Kidney epithelial cell (primary cell): ENCODE data around the gene KPTN. TPM values are rescaled to one million over a fixed set of nuclear protein-coding genes. Genes with fewer than 3 reads are reported as not detected.

Experiments
- DNase-seq: peaks from one replicate; pipeline ENCODE4 v3.0.0-alpha.2; 2010; ENCODE audit warnings: low read depth
- H3K27me3 ChIP-seq: 2 replicates; pipeline ENCODE4 v1.6.0; 2011; ENCODE audit warnings: low read length; ENCODE audit not compliant: control insufficient read depth, insufficient read depth
- H3K36me3 ChIP-seq: 2 replicates; pipeline ENCODE4 v1.5.1; 2011; ENCODE audit warnings: low read length; ENCODE audit not compliant: control insufficient read depth, insufficient read depth
- H3K4me3 ChIP-seq: 2 replicates; pipeline ENCODE4 v1.5.1; 2011; ENCODE audit warnings: low read depth, mild to moderate bottlenecking, control low read depth, low read length
- total RNA-seq: library from RNA; depleted of rRNA; stranded (reverse); fragments of >200 nt; gene quantifications from 2 replicates; pipeline ENCODE4 v1.2.3, GENCODE V29; 2015
- TF ChIP-seq, protein P1 (sequence below): IDR thresholded peaks from 2 replicates; pipeline ENCODE4 v1.5.1; 2011; ENCODE audit warnings: mild to moderate bottlenecking, moderate library complexity, low read length, control low read depth, inconsistent platforms; ENCODE audit not compliant: insufficient read depth, poor library complexity, severe bottlenecking

KPTN gene
- total RNA-seq, 1 donor from 2014 or later = 6.0 TPM

DNA sequence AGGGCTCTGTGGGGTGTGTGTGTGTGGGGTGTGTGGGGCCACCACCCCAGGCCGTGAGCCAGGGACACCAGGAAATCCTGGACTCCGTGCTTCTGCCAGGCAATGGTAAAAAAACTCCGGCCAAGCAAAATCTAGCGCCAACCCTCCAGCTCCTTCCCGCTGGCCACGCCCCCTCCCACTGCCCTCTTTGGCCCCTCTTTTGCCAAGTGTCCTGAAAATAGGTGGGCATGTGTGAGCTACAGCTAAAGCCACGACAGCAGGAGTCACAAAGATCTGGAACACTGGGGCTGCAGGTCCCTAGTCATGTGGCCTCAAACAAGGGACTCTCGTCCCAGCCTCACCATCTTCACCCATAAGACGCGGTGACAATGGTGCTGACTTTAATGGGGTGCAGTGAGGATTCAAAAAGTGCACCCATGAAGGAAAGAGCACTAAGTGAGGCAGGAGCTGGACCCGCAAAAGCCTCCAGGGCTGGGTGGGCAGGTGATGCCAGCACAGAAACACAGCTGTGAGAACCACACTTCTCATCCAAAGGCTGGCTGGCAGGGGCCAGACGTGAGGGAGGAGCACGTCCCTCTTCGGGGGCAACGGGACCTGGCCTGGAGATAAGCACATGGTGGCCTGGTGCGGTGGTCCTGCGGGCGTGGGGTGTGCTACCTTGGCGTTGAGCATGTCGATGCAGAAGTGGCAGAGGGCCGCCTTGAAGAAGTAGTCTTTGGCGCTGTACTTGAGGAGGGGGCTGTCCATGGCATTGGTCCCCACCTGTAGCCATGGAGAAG lies 7.5 kb upstream of the KPTN start:
- DNase-seq = no peak
- Histone ChIP-seq H3K36me3 (peaks cover 2% of the 10 kb centered on the region), H3K27me3 (no peaks in the 10 kb centered on the region), H3K4me3 (no peak overlapping the region)
- TF ChIP-seq, protein P1, sequence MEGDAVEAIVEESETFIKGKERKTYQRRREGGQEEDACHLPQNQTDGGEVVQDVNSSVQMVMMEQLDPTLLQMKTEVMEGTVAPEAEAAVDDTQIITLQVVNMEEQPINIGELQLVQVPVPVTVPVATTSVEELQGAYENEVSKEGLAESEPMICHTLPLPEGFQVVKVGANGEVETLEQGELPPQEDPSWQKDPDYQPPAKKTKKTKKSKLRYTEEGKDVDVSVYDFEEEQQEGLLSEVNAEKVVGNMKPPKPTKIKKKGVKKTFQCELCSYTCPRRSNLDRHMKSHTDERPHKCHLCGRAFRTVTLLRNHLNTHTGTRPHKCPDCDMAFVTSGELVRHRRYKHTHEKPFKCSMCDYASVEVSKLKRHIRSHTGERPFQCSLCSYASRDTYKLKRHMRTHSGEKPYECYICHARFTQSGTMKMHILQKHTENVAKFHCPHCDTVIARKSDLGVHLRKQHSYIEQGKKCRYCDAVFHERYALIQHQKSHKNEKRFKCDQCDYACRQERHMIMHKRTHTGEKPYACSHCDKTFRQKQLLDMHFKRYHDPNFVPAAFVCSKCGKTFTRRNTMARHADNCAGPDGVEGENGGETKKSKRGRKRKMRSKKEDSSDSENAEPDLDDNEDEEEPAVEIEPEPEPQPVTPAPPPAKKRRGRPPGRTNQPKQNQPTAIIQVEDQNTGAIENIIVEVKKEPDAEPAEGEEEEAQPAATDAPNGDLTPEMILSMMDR = no peak

DNA sequence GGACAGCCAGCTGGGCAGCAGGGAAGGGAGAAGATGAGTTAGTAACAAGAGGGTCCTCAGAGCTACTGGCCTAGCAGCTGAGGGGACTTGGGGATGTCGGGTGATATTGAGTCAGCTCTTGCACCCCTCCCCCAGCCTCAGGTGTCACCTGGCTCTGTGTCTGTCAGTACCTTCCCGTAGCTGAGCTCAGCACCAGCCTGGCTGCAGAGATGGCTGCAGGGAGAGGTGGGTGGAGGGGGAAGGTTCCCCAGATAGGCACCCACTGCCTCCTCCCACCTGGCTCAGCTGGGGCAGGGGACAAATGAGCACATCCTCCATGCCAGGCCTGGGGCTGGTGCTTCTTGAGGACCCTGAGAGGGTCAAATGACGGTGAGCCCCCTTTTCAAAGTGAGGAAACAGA lies 6.8 kb upstream of the KPTN start:
- no peak overlapping the region for H3K4me3 ChIP-seq
- H3K27me3 ChIP-seq = no peaks in the 10 kb centered on the region
- DNase-seq = no peak
- H3K36me3 ChIP-seq = peaks cover 2% of the 10 kb centered on the region
- TF ChIP-seq, protein P1 = no peak

DNA sequence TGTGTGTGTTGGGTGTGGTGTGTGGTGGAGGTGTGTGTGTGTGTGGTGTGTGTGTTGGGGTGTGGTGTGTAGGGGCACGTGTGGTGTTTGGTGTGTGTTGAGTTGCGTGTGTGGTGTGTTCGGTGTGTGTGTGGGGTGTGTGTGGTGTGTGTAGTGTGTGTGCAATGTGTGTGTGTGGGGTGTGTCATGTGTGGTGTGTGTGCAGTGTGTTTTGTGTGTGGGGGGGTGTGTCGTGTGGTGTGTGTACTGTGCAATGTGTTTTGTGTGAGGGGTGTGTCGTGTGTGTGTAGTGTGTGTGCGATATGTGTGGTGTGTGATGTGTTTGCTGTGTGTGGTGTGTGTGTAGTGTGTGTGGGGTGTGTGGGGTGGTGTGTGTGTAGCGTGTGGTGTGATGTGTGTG lies 6.0 kb upstream of the KPTN start:
- TF ChIP-seq, protein P1 = no peak
- Histone ChIP-seq H3K27me3 (no peaks in the 10 kb centered on the region), H3K36me3 (peaks cover 2% of the 10 kb centered on the region), H3K4me3 (no peak overlapping the region)
- no peak for DNase-seq

DNA sequence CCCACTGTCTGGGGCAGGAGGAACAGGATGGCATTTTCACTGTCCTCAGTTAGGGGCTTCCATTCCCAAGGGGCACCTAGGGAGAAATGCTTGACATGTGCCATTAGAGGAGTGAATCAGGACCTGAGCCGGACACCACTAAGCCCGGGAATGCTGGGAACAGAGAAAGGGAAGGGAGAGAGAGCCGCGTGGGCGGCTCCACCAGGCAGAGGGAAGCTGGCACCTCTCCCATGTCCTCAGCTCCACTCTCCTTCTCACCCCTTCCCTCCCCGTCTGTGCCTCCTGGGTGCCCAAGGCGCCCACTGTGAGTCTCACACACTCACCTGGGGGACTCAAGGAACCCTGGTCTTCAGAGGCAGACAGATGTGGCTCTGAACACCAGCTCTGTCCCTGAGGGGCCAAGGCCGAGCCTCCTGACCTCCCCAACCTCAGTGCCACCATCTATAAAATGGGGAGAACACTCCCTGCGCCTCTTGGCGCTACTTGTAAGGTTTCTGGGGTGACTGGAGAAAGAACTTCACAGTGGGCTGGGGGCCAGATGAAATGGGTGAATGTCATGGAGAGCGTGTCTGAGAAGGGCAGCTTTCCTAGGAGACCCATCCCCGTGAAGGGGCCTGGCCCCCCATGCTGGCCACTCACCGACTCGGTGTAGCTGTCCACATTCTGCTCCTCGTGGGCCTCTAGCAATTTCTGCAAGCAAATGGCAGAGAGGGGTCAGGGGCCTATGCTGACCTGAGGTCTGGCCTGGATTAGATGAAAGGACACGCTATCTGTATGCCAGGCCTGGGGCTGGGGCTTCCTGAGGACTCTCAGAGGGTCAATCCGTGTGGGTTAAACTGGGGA lies 5.3 kb upstream of the KPTN start:
- no peaks in the 10 kb centered on the region for H3K27me3 ChIP-seq
- H3K36me3 ChIP-seq = peaks cover 2% of the 10 kb centered on the region
- no peak overlapping the region for H3K4me3 ChIP-seq

DNA sequence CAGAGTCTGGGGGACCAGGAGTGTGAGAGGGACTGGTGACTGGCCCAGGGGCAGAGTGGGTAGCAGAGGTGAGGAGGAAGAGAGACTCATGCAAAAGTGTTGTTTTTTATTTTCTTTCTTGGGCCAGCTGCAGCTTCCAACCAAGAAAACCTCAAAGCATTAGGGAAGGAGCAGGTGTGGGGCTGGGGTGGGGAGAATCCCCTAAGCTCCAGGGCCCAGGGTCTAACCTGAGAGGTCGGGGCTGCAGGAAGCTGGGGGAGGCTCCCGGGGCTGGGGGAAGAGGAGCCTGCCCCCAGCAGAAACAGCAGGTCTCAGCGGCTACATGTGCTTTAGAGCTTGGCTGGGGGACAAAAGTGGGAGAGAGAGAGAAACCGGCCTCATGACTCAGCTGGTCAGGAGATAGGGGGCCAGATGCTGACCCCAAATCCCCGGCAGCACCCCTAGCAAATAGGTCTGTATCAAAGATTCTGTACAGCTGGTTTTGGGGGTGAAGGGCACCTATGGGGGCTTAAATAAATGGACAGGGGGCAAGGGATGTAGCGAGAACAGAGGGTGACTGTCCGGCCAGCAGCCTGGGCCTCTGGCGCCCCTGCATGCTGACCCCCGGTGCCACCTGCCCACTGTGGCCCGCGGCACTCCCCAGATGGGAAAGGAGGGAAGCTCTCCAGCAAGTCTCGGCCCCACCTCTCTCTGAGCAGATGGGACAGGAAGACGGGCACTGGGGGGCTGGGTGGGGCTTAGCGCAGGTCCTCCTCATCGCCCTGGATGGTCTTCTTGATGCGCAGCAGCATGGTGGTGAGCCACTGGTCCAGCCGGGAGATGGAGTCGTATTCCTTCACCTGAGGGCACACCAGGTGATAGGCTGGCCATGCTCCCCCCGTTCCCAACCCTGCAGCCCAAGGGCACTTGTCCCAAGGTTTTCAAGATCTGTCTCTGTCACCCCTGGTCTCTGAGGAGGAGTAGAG lies 3.8 kb upstream of the KPTN start:
- no peak for DNase-seq
- H3K27me3 ChIP-seq = no peaks in the 10 kb centered on the region
- TF ChIP-seq, protein P1 = no peak
- H3K36me3 ChIP-seq = peaks cover 2% of the 10 kb centered on the region
- H3K4me3 ChIP-seq = no peak overlapping the region

More for the DNA sequence above, 5.3 kb upstream of the KPTN start:
- TF ChIP-seq, protein P1 = no peak
- no peak for DNase-seq
